Measurements from ENCODE around the gene PLCH1.
A peak's percentile ranks its signal among the peaks of the same experiment; 100 is the strongest.

PLCH1 gene

GRCh38 chr3:155704771-155705559, 39.9 kb downstream of the PLCH1 start:
- H3K4me3 ChIP-seq (ENCODE audit: low read depth, low read length): no peak overlapping the region
- TF ChIP-seq CTCF (IDR thresholded peaks at IDR 0.05; ENCODE audit: low read depth, low read length): no peak

- H3K4me3 ChIP-seq (ENCODE audit: low read depth, low read length): no peak overlapping the region
- no peak for TF ChIP-seq CTCF (IDR thresholded peaks at IDR 0.05; ENCODE audit: low read depth, low read length)
Measured at GRCh38 chr3:155704061-155704460, 40.8 kb downstream of the PLCH1 start.

GRCh38 chr3:155702745-155703591, 41.9 kb downstream of the PLCH1 start:
- no peak overlapping the region for H3K4me3 ChIP-seq (ENCODE audit: low read depth, low read length)
- no peak for TF ChIP-seq CTCF (IDR thresholded peaks at IDR 0.05; ENCODE audit: low read depth, low read length)

- peak; percentile 17; the same call in 1 of the 2 replicates for TF ChIP-seq CTCF (IDR thresholded peaks at IDR 0.05; ENCODE audit: low read depth, low read length)
- H3K4me3 ChIP-seq (ENCODE audit: low read depth, low read length): no peak overlapping the region
Measured at GRCh38 chr3:155701882-155702465, 42.9 kb downstream of the PLCH1 start.

- no peak overlapping the region for H3K4me3 ChIP-seq (ENCODE audit: low read depth, low read length)
- TF ChIP-seq CTCF (IDR thresholded peaks at IDR 0.05; ENCODE audit: low read depth, low read length): no peak
Measured at GRCh38 chr3:155697542-155697941, 47.3 kb downstream of the PLCH1 start.

- no peak for TF ChIP-seq CTCF (IDR thresholded peaks at IDR 0.05; ENCODE audit: low read depth, low read length)
- H3K4me3 ChIP-seq (ENCODE audit: low read depth, low read length): no peak overlapping the region
Measured at GRCh38 chr3:155690921-155691320, 54.0 kb downstream of the PLCH1 start.

All from WI38 (cell line).